Activated T-cell treated with anti-CD3 and anti-CD28 coated beads, Interleukin-2, amount 50 U/mL, for 24 hours (primary cell): ENCODE measurements around the gene GPC6.

Source experiments
- DNase-seq: peaks from one replicate; pipeline ENCODE4 v3.0.0-alpha.2; 2020
- H3K27ac Mint-ChIP-seq: 2 replicates; pipeline ENCODE4 v1.8.0; 2020; ENCODE audit warnings: mild to moderate bottlenecking, mixed read lengths
- H3K27me3 Mint-ChIP-seq: 2 replicates; pipeline ENCODE4 v1.8.0; 2020; ENCODE audit warnings: mixed read lengths
- H3K36me3 Mint-ChIP-seq: 2 replicates; pipeline ENCODE4 v1.8.0; 2020; ENCODE audit warnings: low read depth, mixed read lengths
- H3K4me1 Mint-ChIP-seq: 2 replicates; pipeline ENCODE4 v1.8.0; 2020; ENCODE audit warnings: low read depth, mixed read lengths
- H3K4me3 Mint-ChIP-seq: 2 replicates; pipeline ENCODE4 v1.8.0; 2020; ENCODE audit warnings: mild to moderate bottlenecking, moderate library complexity, mixed read lengths
- H3K9me3 Mint-ChIP-seq: 2 replicates; pipeline ENCODE4 v1.8.0; 2020; ENCODE audit warnings: mixed read lengths

GPC6 gene

GRCh38 chr13:94174009-94174408, 947.4 kb downstream of the GPC6 start:
- H3K9me3 Mint-ChIP-seq = no peaks in the 10 kb centered on the region
- no peaks in the 10 kb centered on the region for H3K36me3 Mint-ChIP-seq
- DNase-seq = no peak
- H3K27ac Mint-ChIP-seq = no peak overlapping the region
- peaks cover 28% of the 10 kb centered on the region for H3K27me3 Mint-ChIP-seq
- peaks cover 9% of the 10 kb centered on the region for H3K4me1 Mint-ChIP-seq
- no peak overlapping the region for H3K4me3 Mint-ChIP-seq

- H3K4me1 Mint-ChIP-seq = peaks cover 15% of the 10 kb centered on the region
- H3K9me3 Mint-ChIP-seq = no peaks in the 10 kb centered on the region
- no peak overlapping the region for H3K4me3 Mint-ChIP-seq
- no peak for DNase-seq
- H3K36me3 Mint-ChIP-seq = no peaks in the 10 kb centered on the region
- H3K27me3 Mint-ChIP-seq = peaks cover 24% of the 10 kb centered on the region
- no peak overlapping the region for H3K27ac Mint-ChIP-seq
These were observed 948.5 kb downstream of the GPC6 start for GRCh38 chr13:94175076-94175475.

- Mint-ChIP-seq H3K27me3 (peaks cover 17% of the 10 kb centered on the region), H3K4me3 (no peak overlapping the region), H3K27ac (no peak overlapping the region), H3K9me3 (no peaks in the 10 kb centered on the region), H3K4me1 (peaks cover 15% of the 10 kb centered on the region), H3K36me3 (no peaks in the 10 kb centered on the region)
- no peak for DNase-seq
These were observed 950.0 kb downstream of the GPC6 start for GRCh38 chr13:94176561-94176960.

GRCh38 chr13:94177041-94177440, 950.4 kb downstream of the GPC6 start:
- DNase-seq = no peak
- H3K36me3 Mint-ChIP-seq = no peaks in the 10 kb centered on the region
- H3K4me1 Mint-ChIP-seq = peaks cover 15% of the 10 kb centered on the region
- H3K27me3 Mint-ChIP-seq = peaks cover 12% of the 10 kb centered on the region
- no peaks in the 10 kb centered on the region for H3K9me3 Mint-ChIP-seq
- H3K27ac Mint-ChIP-seq = no peak overlapping the region
- H3K4me3 Mint-ChIP-seq = no peak overlapping the region

GRCh38 chr13:94178625-94179244, 952.1 kb downstream of the GPC6 start:
- H3K36me3 Mint-ChIP-seq = no peaks in the 10 kb centered on the region
- no peak for DNase-seq
- H3K4me3 Mint-ChIP-seq = no peak overlapping the region
- peaks cover 4% of the 10 kb centered on the region for H3K27me3 Mint-ChIP-seq
- H3K4me1 Mint-ChIP-seq = peaks cover 15% of the 10 kb centered on the region
- no peak overlapping the region for H3K27ac Mint-ChIP-seq
- no peaks in the 10 kb centered on the region for H3K9me3 Mint-ChIP-seq

- Mint-ChIP-seq H3K27ac (no peak overlapping the region), H3K27me3 (no peaks in the 10 kb centered on the region)
These were observed 955.0 kb downstream of the GPC6 start for GRCh38 chr13:94181461-94182107.

GRCh38 chr13:94182185-94182761, 955.7 kb downstream of the GPC6 start:
- Mint-ChIP-seq H3K27me3 (no peaks in the 10 kb centered on the region), H3K9me3 (no peaks in the 10 kb centered on the region), H3K36me3 (no peaks in the 10 kb centered on the region), H3K27ac (no peak overlapping the region), H3K4me1 (peaks cover 15% of the 10 kb centered on the region), H3K4me3 (no peak overlapping the region)
- no peak for DNase-seq

More at GRCh38 chr13:94181461-94182107, 955.0 kb downstream of the GPC6 start:
- Mint-ChIP-seq H3K4me1 (peaks cover 15% of the 10 kb centered on the region), H3K36me3 (no peaks in the 10 kb centered on the region), H3K4me3 (no peak overlapping the region), H3K9me3 (no peaks in the 10 kb centered on the region)
- DNase-seq = no peak

GRCh38 chr13:94186470-94186869, 959.9 kb downstream of the GPC6 start:
- no peak overlapping the region for H3K4me3 Mint-ChIP-seq
- no peaks in the 10 kb centered on the region for H3K27me3 Mint-ChIP-seq
- no peaks in the 10 kb centered on the region for H3K36me3 Mint-ChIP-seq
- H3K4me1 Mint-ChIP-seq = no peaks in the 10 kb centered on the region
- no peak overlapping the region for H3K27ac Mint-ChIP-seq
- DNase-seq = no peak
- H3K9me3 Mint-ChIP-seq = no peaks in the 10 kb centered on the region

GRCh38 chr13:94188201-94188854, 961.7 kb downstream of the GPC6 start:
- Mint-ChIP-seq H3K36me3 (no peaks in the 10 kb centered on the region), H3K9me3 (no peaks in the 10 kb centered on the region), H3K4me3 (no peak overlapping the region), H3K4me1 (no peaks in the 10 kb centered on the region), H3K27ac (no peak overlapping the region), H3K27me3 (no peaks in the 10 kb centered on the region)
- no peak for DNase-seq

GRCh38 chr13:94192431-94192975, 965.9 kb downstream of the GPC6 start:
- H3K9me3 Mint-ChIP-seq = no peaks in the 10 kb centered on the region
- H3K36me3 Mint-ChIP-seq = no peaks in the 10 kb centered on the region
- H3K4me1 Mint-ChIP-seq = peaks cover 4% of the 10 kb centered on the region
- H3K27me3 Mint-ChIP-seq = no peaks in the 10 kb centered on the region
- no peak overlapping the region for H3K27ac Mint-ChIP-seq
- no peak overlapping the region for H3K4me3 Mint-ChIP-seq
- no peak for DNase-seq

- Mint-ChIP-seq H3K36me3 (no peaks in the 10 kb centered on the region), H3K4me1 (peaks cover 4% of the 10 kb centered on the region), H3K27ac (no peak overlapping the region), H3K9me3 (no peaks in the 10 kb centered on the region), H3K27me3 (no peaks in the 10 kb centered on the region), H3K4me3 (no peak overlapping the region)
- DNase-seq = no peak
These were observed 969.1 kb downstream of the GPC6 start for GRCh38 chr13:94195715-94196114.

GRCh38 chr13:94196413-94196812, 969.8 kb downstream of the GPC6 start:
- DNase-seq = no peak
- Mint-ChIP-seq H3K4me1 (peaks cover 4% of the 10 kb centered on the region), H3K4me3 (no peak overlapping the region), H3K36me3 (no peaks in the 10 kb centered on the region), H3K9me3 (no peaks in the 10 kb centered on the region), H3K27ac (no peak overlapping the region), H3K27me3 (no peaks in the 10 kb centered on the region)

- H3K27ac Mint-ChIP-seq = no peak overlapping the region
- H3K36me3 Mint-ChIP-seq = no peaks in the 10 kb centered on the region
- DNase-seq = no peak
These were observed 972.1 kb downstream of the GPC6 start for GRCh38 chr13:94198681-94199080.

GRCh38 chr13:94199135-94199534, 972.5 kb downstream of the GPC6 start:
- Mint-ChIP-seq H3K27ac (no peak overlapping the region), H3K4me3 (no peak overlapping the region), H3K9me3 (no peaks in the 10 kb centered on the region), H3K27me3 (no peaks in the 10 kb centered on the region), H3K4me1 (peaks cover 4% of the 10 kb centered on the region), H3K36me3 (no peaks in the 10 kb centered on the region)
- DNase-seq = no peak

More at GRCh38 chr13:94198681-94199080, 972.1 kb downstream of the GPC6 start:
- Mint-ChIP-seq H3K4me3 (no peak overlapping the region), H3K9me3 (no peaks in the 10 kb centered on the region), H3K4me1 (peaks cover 4% of the 10 kb centered on the region), H3K27me3 (no peaks in the 10 kb centered on the region)

GRCh38 chr13:94201022-94201421, 974.4 kb downstream of the GPC6 start:
- Mint-ChIP-seq H3K4me1 (no peaks in the 10 kb centered on the region), H3K36me3 (no peaks in the 10 kb centered on the region), H3K4me3 (no peak overlapping the region), H3K27ac (no peak overlapping the region), H3K9me3 (no peaks in the 10 kb centered on the region), H3K27me3 (no peaks in the 10 kb centered on the region)
- DNase-seq = no peak
